GM21723 (cell line): Measurements from ENCODE around the gene TMPRSS13.

Experiments
- ATAC-seq: cut with Tn5 transposase; IDR thresholded peaks from one replicate; pipeline ENCODE4 v1.9.1; 2021; ENCODE audit warnings: mild to moderate bottlenecking, moderate library complexity; ENCODE audit not compliant: unreplicated experiment

TMPRSS13 gene

DNA sequence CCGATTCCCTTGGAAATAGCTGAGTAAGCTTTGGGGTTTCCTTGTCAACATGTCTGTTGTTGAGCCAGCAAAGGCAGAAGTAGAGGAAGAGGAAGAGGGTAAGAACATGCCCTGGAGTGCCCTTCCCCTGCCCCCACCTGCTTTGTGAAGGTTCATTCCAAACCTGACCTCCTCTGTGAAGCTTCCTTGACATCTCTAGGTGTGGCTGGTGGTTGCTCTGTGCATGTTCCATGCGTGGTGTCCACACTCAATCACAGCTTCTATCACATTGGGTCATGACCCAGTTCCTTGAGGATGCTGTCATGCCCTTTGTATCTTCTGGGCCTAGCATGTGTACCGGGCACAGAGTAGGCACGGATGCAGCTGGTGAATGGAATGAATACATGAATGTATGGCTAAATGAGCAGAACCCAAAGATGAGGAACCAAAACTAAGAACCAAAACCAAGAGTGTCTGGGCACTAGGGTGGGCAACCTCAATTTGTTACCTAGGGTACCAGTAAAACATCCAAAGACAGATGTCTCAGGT lies 29.0 kb downstream of the TMPRSS13 start:
- no peak for ATAC-seq

DNA sequence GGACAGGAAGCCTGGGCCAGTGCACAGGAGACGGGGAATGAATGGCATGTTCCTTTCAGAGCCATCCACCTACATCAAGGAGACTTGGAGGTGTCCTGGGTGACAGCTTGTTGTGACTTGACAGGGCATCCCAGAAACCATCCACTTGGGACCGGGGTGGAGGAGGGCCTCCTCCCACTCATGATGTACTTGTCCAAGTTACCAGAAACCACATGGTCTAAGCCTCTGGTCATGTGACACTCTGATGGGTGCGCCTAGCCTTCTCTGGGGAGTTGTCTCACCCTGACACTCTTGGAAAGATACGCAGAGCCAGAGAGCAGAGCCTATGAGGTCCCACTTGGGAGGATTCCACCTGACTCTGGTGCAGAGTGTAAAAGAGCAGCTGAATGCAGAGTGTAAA lies 31.1 kb downstream of the TMPRSS13 start:
- no peak for ATAC-seq

DNA sequence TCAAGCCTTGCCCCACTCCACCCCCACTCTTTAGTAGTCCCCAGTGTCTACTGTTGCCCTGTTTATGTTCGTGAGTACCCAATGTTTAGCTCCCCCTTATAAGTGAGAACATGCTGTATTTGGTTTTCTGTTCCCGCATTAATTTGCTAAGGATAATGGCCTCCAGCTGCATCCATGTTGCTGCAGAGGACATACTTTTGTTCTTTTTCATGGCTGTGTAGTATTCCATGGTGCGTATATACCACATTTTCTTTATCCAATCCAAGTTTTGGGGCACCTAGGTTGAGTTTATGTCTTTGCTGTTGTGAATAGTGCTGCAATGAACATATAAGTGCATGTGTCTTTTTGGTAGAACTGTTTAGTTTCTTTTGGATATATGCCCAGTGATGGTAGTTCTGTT lies 36.6 kb downstream of the TMPRSS13 start:
- ATAC-seq: no peak

DNA sequence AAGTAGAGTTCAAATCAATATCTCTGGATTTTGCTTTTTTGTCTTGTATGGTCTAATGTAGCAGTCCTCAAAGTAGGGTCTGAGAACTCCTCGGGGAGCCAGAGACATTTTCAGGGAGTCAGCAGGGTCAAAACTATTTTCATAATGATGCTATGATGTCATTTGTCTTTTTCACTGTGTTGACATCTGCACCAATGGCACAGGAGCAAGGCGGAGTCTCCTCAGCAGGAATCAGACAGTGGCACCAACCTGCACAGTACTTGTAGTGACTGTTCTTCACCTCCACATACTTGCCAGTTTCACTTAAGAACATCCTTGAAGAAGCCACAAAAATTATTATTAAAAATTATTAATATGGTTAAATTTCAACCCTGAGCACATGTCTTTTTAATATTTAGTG lies 37.8 kb downstream of the TMPRSS13 start:
- no peak for ATAC-seq

DNA sequence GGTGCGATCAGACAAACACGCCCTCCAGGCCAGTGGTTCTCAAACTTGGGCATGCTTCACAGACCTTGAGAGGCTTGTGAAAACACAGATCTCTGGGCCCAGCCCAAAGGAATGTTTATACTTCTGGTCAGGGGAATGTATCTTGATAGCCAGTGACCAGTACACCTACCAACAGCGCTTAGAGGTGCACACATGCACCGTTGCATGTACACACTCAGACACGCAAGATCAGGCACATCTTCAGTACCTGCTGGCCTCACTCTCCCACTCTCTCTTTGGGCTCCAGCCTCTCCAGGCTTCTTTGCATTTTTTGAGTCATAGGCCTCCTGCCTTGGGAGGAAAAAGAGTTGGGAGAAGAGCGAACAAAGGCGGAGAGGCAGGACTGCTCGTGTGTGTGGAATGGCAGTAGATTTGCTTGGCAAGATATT lies 41.0 kb downstream of the TMPRSS13 start:
- no peak for ATAC-seq

DNA sequence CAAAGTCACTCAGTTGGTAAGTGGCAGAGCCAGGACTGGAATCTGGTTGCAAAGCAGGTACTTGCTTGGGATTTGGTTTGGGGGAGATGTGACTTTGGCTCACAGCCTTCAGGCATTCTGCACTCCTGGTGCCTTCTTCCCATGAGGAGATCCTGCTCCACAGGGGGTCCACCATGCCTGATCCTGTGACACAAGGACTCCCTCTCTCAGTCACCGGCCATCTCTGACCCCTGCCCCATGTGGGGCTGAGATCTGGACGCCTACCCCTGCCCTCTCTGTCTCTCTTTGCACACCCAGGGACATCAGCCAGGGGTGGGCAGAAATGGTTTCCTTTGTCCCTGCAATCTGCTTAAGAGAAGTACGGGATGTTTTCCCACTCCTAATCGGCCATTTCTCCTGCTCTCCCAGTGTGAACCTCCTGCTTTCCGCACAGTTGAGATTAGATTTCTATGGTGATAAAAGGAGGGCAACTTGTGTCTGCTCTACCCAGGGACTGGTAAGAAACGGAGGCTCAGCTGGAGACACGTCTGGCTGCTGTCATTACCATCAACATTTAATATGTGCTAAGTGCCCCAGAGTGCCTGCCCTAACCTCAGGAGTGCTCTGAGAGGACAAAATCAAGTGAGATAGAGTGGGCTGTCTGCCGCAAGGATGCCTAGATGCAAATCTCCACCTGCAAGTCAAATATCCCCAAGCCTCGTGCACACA lies 41.6 kb downstream of the TMPRSS13 start:
- ATAC-seq: no peak

DNA sequence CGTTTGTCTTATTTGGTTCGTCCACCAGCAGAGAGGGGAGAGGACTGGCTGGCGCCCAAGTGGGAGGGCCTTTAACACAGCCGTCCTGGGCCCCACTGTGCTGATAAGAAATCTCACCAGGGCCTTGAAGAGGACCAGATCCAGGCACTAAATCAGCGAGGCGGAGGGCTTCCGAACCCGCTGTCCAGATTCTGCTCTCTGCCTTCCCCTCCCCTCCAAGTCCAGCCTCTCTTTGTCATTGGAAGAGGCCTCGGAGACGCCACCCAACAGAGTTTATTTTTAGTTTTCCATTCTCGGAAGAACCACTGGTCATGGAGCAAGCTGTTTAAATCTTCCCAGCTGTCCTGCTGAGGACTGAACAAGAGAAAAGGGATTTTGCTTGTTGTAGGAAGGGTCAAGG lies 43.4 kb downstream of the TMPRSS13 start:
- no peak for ATAC-seq

DNA sequence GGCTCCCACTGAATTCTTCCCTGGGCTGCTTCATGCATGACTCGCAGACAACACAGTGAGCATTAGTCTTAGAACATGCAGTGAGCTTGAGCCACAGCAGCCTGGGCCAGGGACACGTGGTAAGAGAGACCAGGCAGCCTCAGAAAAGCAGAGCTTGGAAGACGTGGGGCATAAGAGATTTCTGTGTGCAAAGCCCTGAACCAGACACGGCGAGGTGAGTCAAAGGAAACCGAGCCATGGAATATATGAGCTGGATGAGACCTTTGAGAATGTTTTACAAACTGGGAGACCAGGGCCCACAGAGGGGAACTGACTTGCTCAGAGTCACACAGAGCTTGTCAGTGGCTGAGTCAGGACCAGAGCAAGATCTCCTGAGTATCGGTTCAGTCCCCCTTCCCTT lies 44.2 kb downstream of the TMPRSS13 start:
- ATAC-seq: no peak

DNA sequence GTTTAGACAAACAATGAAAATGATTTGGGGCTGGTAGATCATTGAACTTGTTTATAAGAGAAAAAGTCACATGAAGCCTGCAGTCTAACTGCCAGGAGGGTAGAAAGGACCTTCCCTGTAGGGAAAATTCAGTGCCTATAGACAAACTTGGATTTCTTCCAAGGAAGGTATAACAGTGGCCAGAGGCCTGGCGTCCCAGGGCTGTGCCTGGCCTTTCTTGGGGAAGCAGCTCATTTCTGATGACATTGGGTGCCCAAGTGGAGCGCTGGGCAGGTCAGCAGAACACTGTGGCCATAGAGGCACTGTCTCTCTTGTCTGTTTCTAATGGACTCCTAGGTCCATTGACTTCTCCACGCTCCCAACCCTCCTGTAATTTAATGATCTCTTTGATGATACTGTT lies 46.1 kb downstream of the TMPRSS13 start:
- ATAC-seq: no peak

DNA sequence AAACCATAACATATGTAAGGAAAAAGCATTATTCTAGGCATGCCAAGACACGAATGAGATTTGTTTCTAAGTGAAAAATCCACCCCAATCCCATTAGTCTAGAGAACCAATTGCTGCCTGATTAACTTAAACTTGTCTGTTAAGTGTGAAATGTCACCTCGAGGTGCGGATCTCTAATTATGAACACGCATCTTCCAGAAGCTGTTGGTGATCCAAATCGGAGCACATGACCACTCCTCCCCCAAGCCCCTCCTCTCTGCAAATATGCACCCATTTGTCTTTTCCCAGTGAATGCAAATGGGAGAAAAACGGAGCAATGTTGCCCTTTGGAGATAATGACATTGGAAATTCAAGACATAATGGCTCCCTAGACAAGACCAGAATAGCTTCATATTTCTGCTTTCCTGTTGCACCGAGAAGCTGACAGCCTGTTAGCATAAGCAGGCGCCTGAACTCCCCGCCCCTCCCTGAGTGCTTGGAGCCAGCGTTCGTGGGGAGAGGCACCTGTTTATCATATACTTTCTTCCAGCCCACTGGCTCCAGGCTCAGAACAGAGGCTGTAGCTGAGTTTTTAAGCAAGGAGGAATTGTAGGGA lies 46.8 kb downstream of the TMPRSS13 start:
- ATAC-seq: no peak

DNA sequence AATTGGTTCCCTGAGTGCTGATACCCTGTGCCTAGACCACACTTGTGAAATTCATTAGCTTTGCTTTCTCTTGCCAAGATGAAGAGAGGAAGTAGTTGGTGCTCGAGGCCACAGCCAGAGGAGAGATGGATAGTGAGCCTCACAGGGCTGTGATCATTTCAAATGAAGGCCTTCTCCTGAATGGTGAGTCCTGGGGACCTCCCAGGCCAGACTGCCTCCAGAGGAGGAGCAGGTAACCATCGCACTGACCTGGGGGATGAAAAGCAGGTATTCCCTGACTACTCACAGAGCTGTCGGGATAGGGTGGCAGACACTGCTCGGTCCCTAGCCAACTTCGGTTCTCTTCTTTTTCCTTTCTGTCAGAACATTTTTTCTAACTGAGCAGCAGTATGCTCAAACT lies 48.0 kb downstream of the TMPRSS13 start:
- no peak for ATAC-seq

DNA sequence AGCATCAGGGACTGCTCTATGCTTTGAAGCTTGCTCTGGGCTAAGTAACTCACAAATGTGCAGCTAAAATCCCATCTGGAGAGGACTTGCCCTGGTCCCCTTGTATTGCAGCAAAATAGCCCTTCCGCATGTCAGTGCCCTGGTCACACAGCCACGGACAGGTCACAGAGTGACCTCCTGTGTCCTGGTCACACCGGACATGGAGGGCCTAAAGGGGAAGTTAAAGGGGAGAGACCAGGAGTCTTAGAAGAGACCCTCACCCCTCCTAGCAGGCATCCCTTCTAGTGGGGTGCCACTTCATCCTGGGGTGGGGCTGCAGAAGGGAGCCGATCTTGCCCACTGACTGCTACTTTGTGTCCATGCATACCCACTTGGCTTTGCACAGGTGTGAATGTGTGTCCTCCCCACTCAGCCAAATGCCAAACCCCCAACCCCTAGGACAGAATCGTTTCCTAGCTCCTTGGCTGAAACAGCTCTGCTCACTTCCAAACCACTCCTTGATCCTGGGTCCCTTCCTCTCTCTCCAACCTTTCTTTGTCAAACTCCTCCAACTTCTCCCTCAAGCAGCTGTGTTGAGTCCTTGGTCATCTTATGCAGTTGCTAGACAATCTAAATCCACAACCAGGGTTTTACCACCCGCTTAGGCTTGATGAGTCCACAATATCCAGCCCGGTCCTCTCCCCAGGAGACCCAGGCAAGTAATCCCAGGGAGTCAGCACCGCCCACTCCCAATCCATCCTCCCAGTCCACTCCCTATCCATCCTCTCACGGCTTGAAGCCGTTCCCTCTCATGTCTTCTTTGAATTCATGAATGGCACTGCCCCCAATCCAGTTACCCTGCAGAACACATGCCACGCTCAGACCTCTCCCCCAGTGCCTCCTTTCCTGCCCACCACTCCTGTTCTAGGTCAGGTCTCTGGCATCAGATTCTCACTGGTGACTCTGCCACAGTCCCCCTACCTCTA lies 49.4 kb downstream of the TMPRSS13 start:
- ATAC-seq: no peak

DNA sequence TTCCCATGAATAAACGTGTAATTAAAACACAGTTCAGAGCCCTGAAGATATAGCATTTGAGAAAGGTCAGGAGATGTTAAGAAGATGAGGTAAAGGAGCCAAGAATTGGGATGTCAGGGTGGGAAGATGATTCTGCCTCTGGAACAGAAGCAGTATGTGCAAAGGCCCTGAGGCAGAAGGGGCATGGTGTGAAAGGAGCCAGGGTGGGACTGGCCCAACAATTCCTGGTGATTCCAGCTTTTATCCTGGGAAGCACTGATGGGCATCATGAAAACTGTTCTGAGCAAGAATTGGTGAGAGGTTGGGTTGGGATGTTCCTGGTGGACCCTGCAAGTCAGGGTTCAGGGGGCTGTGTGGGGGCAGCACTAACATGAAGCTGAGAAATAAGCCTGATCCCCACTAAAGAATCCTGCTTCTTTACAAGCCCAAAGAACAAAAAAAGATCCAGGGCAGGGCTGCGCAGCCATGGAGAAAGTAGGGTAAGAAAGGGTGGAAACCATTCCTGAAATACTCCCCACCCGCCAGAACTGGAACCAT lies 50.2 kb downstream of the TMPRSS13 start:
- no peak for ATAC-seq

DNA sequence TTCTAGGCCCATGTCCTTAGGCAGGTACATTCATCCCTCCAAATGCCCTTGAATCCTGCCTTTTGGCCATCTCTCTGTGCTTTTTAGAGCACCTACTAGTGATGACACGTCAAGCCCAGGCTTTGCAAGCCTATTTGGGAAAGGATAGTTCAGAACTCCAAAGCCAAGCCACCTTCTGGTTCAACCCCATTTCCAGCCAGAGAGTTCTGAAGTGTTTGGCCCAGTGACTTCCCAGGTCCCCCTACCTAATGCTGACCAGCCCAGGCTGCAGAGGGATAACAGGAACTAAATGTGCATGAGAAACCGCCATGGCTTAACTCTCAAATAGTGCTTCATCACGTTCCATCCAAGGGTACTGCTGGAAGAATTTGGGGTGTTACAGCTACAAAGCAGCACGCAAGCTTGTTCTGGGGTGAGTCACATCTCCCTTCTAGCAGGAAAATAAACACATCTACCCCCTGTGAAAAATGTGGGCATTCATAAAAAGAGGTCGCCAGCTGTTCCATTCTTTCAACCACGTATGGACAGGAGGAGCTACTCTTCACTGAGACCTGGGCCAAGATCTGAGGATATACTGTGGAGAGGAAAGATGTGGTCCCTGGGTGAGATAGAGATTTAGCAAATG lies 50.8 kb downstream of the TMPRSS13 start:
- no peak for ATAC-seq

DNA sequence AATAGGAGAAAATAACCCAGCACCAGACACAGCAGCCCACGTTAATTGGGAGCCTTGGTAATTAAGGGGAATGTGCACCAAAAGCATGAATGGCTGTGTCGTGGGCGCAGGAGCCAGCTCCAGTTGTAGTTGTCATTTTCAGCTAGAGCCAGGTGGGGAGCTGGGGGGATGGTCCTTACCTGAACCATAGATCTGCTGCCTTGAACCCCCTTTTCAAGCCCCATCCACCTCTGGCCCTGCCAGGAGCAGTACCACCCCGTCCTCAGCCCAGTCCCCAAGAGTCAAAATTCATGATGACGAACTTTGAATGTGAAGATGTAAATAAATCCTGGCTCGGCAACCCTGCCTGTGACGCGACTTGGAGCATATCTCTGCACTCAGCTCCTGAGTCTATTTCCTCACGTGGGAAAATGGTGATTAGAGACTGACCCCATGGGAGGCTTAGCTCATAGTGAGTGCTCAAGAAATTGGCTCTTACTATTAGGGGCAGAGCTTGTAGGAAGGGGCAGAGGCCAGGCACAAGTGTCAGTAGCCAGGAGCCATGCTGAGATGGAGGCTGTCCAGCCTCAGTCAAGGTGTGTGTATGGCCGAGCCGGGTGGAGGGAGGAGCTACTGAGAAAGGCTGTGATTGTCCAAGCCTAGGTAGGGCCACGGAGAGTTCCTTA lies 52.0 kb downstream of the TMPRSS13 start:
- no peak for ATAC-seq

DNA sequence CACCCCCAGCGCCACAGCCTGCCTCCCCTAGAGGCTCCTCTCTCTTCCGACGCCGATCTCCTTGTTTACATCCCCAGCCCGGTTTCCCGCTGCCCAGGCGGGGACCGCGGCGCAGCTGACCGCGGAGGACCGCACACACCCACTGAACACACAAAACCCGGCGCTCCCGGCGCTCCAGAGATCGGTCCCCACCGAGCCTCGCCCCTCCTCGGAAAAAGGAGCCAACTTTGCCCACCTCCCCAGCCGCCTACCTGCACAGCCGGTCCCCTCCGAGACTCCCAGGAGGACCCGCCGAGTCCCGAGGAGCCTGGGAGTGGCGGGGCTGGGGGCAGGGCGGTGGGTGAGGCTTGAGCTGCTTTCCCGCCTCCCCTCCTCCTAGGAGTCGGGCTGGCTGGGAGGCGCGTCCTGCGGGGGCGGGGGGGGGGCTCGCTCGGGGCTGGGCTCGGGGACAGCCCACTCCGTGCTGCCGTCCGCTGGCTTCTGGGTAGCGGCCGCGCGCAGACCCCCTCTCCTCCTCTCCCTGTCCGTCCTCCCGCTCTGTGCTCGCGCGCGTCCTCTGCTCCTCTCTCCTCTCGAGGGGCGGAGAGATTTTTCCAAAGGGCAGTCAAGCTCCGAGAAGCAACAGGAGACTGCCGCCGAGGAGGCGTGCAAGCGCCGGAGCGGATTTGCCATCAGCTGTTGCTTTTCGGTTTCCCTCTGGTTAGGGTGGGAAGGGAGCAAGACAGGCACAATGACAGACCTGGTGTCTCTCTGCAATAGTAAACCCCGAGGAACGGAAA lies 52.7 kb downstream of the TMPRSS13 start, which contains the start of gene FXYD6:
Gene FXYD6, minus strand, starts transcription at position 318 of the 779 bp plus-strand sequence. CDS start 33,882 bp downstream, outside the sequence.
- ATAC-seq: no peak

DNA sequence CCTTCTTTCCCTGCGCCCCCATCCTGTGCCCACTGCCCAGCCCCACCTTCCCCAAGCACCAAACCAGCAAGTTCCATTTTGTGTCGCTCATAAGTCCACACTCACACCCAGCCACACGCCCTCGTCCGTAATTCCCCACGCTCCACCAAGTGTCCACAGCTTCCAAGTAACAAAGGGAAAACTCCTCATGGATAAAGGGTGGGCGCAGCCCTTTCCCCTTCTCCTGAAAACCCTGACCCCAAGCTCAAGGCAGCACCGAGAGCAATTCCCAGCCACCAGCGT lies 53.2 kb downstream of the TMPRSS13 start:
- ATAC-seq: no peak

DNA sequence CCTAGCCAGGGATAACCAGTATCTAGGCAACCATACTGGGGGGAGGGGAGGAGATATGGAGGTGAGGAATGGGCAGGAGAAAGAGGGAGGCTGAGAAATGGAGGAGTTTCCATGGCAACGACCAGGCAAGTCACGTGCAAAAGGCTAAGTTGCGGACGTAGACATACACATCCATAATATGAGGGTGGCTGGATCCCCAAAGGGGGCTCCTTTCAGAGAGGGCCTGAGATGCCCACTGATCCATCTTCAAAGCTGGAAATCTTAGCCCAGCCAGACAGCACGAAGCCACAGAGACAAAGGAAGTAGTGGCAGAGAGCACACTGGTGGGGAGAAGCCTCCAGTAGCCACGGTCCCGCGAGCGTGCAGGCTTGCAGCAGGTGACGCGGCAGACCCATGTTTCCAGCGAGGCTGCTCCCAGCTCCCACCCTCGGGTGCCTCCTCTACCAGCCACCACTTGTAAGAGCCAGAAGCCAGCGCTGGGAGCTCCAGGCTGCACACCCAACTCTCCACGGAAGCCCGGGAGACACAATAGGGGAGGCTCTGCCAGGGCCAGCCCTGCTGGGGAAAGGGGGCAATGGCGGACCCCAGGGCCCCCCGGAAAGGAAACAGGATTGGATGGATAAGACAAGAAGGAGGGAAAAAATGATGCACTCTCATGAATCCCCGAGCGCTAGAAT lies 53.7 kb downstream of the TMPRSS13 start:
- ATAC-seq: no peak

DNA sequence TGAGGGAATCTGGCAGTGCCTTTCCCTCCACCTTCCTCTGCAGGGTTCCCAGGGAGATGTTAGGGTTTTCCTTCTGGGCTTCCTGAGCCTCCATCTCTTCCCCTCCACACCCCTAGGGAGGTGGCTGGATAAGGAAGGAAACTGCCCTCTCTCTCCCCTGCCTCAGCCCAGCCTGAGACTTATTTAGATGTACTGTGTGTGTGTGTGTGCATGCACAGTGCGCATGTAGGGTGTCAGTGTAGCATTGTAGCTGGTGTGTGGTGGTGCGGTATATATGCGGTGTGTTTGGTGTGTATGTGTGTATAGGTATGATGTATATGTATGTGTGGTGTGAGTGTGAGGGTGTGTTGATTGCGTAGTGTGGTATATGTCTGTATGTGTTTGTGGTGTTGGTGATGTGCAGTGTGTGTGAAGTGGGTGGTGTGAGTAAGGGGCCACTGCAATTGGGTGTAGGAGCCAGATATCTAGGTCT lies 54.3 kb downstream of the TMPRSS13 start:
- ATAC-seq: no peak
